HEK293 (cell line): ENCODE measurements around the gene SIGLEC12.

Source experiments
- CTCF ChIA-PET: fragments of 350-600 bp; formaldehyde crosslinking; extraction: SDS; loops from one replicate; lab custom pipeline; 2021; ENCODE audit warnings: antibody characterized with exemption; lab: Yijun Ruan, JAX
- POLR2A ChIA-PET: fragments of 300-600 bp; formaldehyde crosslinking; extraction: SDS; loops from one replicate; lab custom pipeline; 2020; ENCODE audit warnings: antibody characterized with exemption, inconsistent platforms; lab: Yijun Ruan, JAX
- H3K27ac ChIP-seq: fragments of 200-500 bp; sonication (Bioruptor generic); 2 replicates; pipeline ENCODE4 v1.5.1; 2014; ENCODE audit warnings: low read depth, low read length, control low read depth, inconsistent platforms; ENCODE audit errors: extremely low read depth
- H3K36me3 ChIP-seq, 2 experiments: fragments of 200-500 bp in 1 of 2; sonication (Bioruptor generic) in 1 of 2; 1 replicate in 1 of 2; 2 replicates in 1 of 2; pipeline ENCODE4 v1.5.1; 2014 to 2017; ENCODE audit warnings: inconsistent platforms in 2 of 2, low read length in 2 of 2; ENCODE audit not compliant: control insufficient read depth in 2 of 2, insufficient read depth in 1 of 2
- H3K4me1 ChIP-seq: fragments of 200-500 bp; sonication (Bioruptor generic); 2 replicates; pipeline ENCODE4 v1.5.1; 2014; ENCODE audit warnings: mild to moderate bottlenecking, low read length, inconsistent platforms; ENCODE audit not compliant: control insufficient read depth, insufficient read depth
- H3K4me3 ChIP-seq: 2 replicates; pipeline ENCODE4 v1.5.1; 2011; ENCODE audit warnings: low read depth, mild to moderate bottlenecking, control low read depth, low read length, moderate library complexity
- H3K9me3 ChIP-seq: fragments of 200-500 bp; sonication (Bioruptor generic); 2 replicates; pipeline ENCODE4 v1.5.1; 2014; ENCODE audit warnings: low read depth, low read length, inconsistent platforms; ENCODE audit not compliant: control insufficient read depth, insufficient read depth
- EGR2 ChIP-seq: fragments of 450-650 bp; formaldehyde crosslinking; IDR thresholded peaks from 2 replicates; pipeline ENCODE4 v1.5.1; 2016; ENCODE audit warnings: low read depth, missing biosample characterization, missing genetic modification characterization
- GFI1B ChIP-seq: fragments of 450-650 bp; formaldehyde crosslinking; IDR thresholded peaks from 2 replicates; pipeline ENCODE4 v1.5.1; 2016; ENCODE audit warnings: missing biosample characterization, missing genetic modification characterization
- SP7 ChIP-seq: fragments of 450-650 bp; formaldehyde crosslinking; IDR thresholded peaks from 2 replicates; pipeline ENCODE4 v1.5.1; 2016; ENCODE audit warnings: missing biosample characterization, missing genetic modification characterization
- ZBTB17 ChIP-seq: fragments of 450-650 bp; formaldehyde crosslinking; IDR thresholded peaks from 2 replicates; pipeline ENCODE4 v1.5.1; 2016; ENCODE audit warnings: missing biosample characterization, missing genetic modification characterization
- ZFP69B ChIP-seq: fragments of 450-650 bp; formaldehyde crosslinking; IDR thresholded peaks from 2 replicates; pipeline ENCODE4 v1.5.1; 2016; ENCODE audit warnings: missing biosample characterization, missing genetic modification characterization
- ZNF114 ChIP-seq: fragments of 450-650 bp; formaldehyde crosslinking; IDR thresholded peaks from 2 replicates; pipeline ENCODE4 v1.5.0; 2017; ENCODE audit warnings: missing biosample characterization, missing genetic modification characterization
- ZNF148 ChIP-seq: fragments of 450-650 bp; formaldehyde crosslinking; IDR thresholded peaks from 2 replicates; pipeline ENCODE4 v1.5.0; 2017; ENCODE audit warnings: missing biosample characterization, missing genetic modification characterization, borderline replicate concordance
- ZNF214 ChIP-seq: fragments of 450-650 bp; formaldehyde crosslinking; IDR thresholded peaks from 2 replicates; pipeline ENCODE4 v1.5.1; 2017; ENCODE audit warnings: missing biosample characterization, mild to moderate bottlenecking, missing genetic modification characterization, borderline replicate concordance
- ZNF266 ChIP-seq: fragments of 450-650 bp; formaldehyde crosslinking; IDR thresholded peaks from 2 replicates; pipeline ENCODE4 v1.5.1; 2016; ENCODE audit warnings: missing biosample characterization, missing genetic modification characterization, low read depth
- ZNF510 ChIP-seq: fragments of 450-650 bp; formaldehyde crosslinking; IDR thresholded peaks from 2 replicates; pipeline ENCODE4 v1.5.1; 2018; ENCODE audit warnings: mild to moderate bottlenecking, missing genetic modification characterization, missing biosample characterization; ENCODE audit not compliant: insufficient replicate concordance
- ZNF560 ChIP-seq: fragments of 450-650 bp; formaldehyde crosslinking; IDR thresholded peaks from 2 replicates; pipeline ENCODE4 v1.5.1; 2017; ENCODE audit warnings: missing biosample characterization, missing genetic modification characterization, borderline replicate concordance
- ZNF585B ChIP-seq: fragments of 450-650 bp; formaldehyde crosslinking; IDR thresholded peaks from 2 replicates; pipeline ENCODE4 v1.5.1; 2016; ENCODE audit warnings: missing biosample characterization, missing genetic modification characterization
- ZNF792 ChIP-seq: fragments of 450-650 bp; formaldehyde crosslinking; IDR thresholded peaks from 2 replicates; pipeline ENCODE4 v1.5.1; 2016; ENCODE audit warnings: missing biosample characterization, missing genetic modification characterization
- TF ChIP-seq, protein P1 (sequence below): fragments of 450-650 bp; formaldehyde crosslinking; IDR thresholded peaks from 2 replicates; pipeline ENCODE4 v1.5.1; 2016; ENCODE audit warnings: missing biosample characterization, missing genetic modification characterization
- TF ChIP-seq, protein P2 (sequence below): fragments of 450-650 bp; formaldehyde crosslinking; IDR thresholded peaks from 2 replicates; pipeline ENCODE4 v1.5.1; 2017; ENCODE audit warnings: missing biosample characterization, mild to moderate bottlenecking, missing genetic modification characterization, moderate library complexity

SIGLEC12 gene

GRCh38 chr19:51550848-51551672, 49.5 kb upstream of the SIGLEC12 start (continued):
- TF ChIP-seq ZBTB17 (tag by site-specific recombination) (no peak), ZNF585B (tag by site-specific recombination) (no peak), ZNF510 (tag by site-specific recombination) (no peak), ZFP69B (tag by site-specific recombination) (no peak)
- TF ChIP-seq, all 188 proteins: peak for 0

- Histone ChIP-seq H3K36me3 (no peaks in the 10 kb centered on the region), H3K27ac (no peak overlapping the region), H3K4me1 (no peaks in the 10 kb centered on the region), H3K4me3 (no peak overlapping the region), H3K9me3 (no peaks in the 10 kb centered on the region)
- TF ChIP-seq ZNF214 (no peak), ZNF114 (tag by site-specific recombination) (no peak), ZNF266 (no peak), EGR2 (tag by site-specific recombination) (no peak), ZNF560 (no peak), SP7 (tag by site-specific recombination) (no peak), GFI1B (no peak)
- TF ChIP-seq, protein P1, sequence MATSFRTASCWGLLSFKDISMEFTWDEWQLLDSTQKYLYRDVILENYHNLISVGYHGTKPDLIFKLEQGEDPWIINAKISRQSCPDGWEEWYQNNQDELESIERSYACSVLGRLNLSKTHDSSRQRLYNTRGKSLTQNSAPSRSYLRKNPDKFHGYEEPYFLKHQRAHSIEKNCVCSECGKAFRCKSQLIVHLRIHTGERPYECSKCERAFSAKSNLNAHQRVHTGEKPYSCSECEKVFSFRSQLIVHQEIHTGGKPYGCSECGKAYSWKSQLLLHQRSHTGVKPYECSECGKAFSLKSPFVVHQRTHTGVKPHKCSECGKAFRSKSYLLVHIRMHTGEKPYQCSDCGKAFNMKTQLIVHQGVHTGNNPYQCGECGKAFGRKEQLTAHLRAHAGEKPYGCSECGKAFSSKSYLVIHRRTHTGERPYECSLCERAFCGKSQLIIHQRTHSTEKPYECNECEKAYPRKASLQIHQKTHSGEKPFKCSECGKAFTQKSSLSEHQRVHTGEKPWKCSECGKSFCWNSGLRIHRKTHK (tag by site-specific recombination): no peak
- TF ChIP-seq, protein P2, sequence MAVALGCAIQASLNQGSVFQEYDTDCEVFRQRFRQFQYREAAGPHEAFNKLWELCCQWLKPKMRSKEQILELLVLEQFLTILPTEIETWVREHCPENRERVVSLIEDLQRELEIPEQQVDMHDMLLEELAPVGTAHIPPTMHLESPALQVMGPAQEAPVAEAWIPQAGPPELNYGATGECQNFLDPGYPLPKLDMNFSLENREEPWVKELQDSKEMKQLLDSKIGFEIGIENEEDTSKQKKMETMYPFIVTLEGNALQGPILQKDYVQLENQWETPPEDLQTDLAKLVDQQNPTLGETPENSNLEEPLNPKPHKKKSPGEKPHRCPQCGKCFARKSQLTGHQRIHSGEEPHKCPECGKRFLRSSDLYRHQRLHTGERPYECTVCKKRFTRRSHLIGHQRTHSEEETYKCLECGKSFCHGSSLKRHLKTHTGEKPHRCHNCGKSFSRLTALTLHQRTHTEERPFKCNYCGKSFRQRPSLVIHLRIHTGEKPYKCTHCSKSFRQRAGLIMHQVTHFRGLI (tag by site-specific recombination): no peak
- POLR2A ChIA-PET: interaction anchor here (0.6 kb wide), 1 partner anchor 42 kb away, joined by 4 read pairs; no protein-coding TSS in a partner anchor
- CTCF ChIA-PET: interaction anchor here (0.6 to 1.1 kb wide), 3 partner anchors 34 to 107 kb away, joined by 3 to 4 read pairs (median 3); no protein-coding TSS in a partner anchor
Observed at GRCh38 chr19:51549533-51550324, 48.1 kb upstream of the SIGLEC12 start.

GRCh38 chr19:51548891-51549305, 47.3 kb upstream of the SIGLEC12 start:
- no peaks in the 10 kb centered on the region for H3K9me3 ChIP-seq
- ChIA-PET POLR2A (no interaction called here), CTCF (interaction anchor here (1.1 to 2.9 kb wide), 2 partner anchors 35 to 76 kb away, joined by 3 to 18 read pairs; no protein-coding TSS in a partner anchor)
- no peaks in the 10 kb centered on the region for H3K4me1 ChIP-seq
- H3K4me3 ChIP-seq: no peak overlapping the region
- no peak overlapping the region for H3K27ac ChIP-seq
- H3K36me3 ChIP-seq: no peaks in the 10 kb centered on the region
- TF ChIP-seq ZNF792 (tag by site-specific recombination) (no peak), ZNF148 (tag by site-specific recombination) (no peak)
